Osteoblast (primary cell): Measurements from ENCODE around the gene LIN7B. TPM values are rescaled to one million over a fixed set of nuclear protein-coding genes. Genes with fewer than 3 reads are reported as not detected.

Source experiments
- DNase-seq: peaks from one replicate; pipeline ENCODE4 v3.0.0; 2011; ENCODE audit warnings: low spot score, mixed read lengths; ENCODE audit not compliant: insufficient read length; ENCODE audit errors: missing footprints
- H2AFZ ChIP-seq: 2 replicates; pipeline ENCODE4 v1.6.0; 2011; ENCODE audit warnings: mild to moderate bottlenecking, low read length
- H3K27ac ChIP-seq: 2 replicates; pipeline ENCODE4 v1.5.1; 2011; ENCODE audit warnings: mild to moderate bottlenecking, low read depth, low read length, moderate library complexity
- H3K27me3 ChIP-seq: 2 replicates; pipeline ENCODE4 v1.6.0; 2012; ENCODE audit warnings: mild to moderate bottlenecking, control low read depth, inconsistent platforms, low read length, moderate library complexity; ENCODE audit not compliant: insufficient read depth
- H3K36me3 ChIP-seq: 2 replicates; pipeline ENCODE4 v1.5.1; 2011; ENCODE audit warnings: mild to moderate bottlenecking, low read length, control low read depth, moderate library complexity; ENCODE audit not compliant: insufficient read depth
- H3K4me1 ChIP-seq: 2 replicates; pipeline ENCODE4 v1.5.1; 2011; ENCODE audit warnings: mild to moderate bottlenecking, low read length, control low read depth, moderate library complexity; ENCODE audit not compliant: insufficient read depth
- H3K4me2 ChIP-seq: 2 replicates; pipeline ENCODE4 v1.6.0; 2011; ENCODE audit warnings: mild to moderate bottlenecking, low read length; ENCODE audit not compliant: insufficient read depth
- H3K4me3 ChIP-seq: fragments of 200-600 bp; sonication (generic); 3 replicates; pipeline ENCODE4 v1.5.1; 2012; ENCODE audit warnings: mild to moderate bottlenecking, low read length, inconsistent platforms; ENCODE audit not compliant: insufficient read depth
- H3K79me2 ChIP-seq: 2 replicates; pipeline ENCODE4 v1.6.0; 2012; ENCODE audit warnings: mild to moderate bottlenecking, low read length, control low read depth, inconsistent platforms; ENCODE audit not compliant: insufficient read depth
- H3K9me3 ChIP-seq: 2 replicates; pipeline ENCODE4 v1.5.1; 2011; ENCODE audit warnings: low read depth, low read length, control low read depth
- H4K20me1 ChIP-seq: 2 replicates; pipeline ENCODE4 v1.6.0; 2012; ENCODE audit warnings: mild to moderate bottlenecking, low read length, control low read depth; ENCODE audit not compliant: insufficient read depth
- CTCF ChIP-seq: IDR thresholded peaks from 2 replicates; pipeline ENCODE4 v1.5.1; 2011; ENCODE audit warnings: mild to moderate bottlenecking, low read depth, low read length, moderate library complexity; ENCODE audit errors: extremely low read depth
- total RNA-seq: library from RNA; depleted of rRNA; stranded (reverse); fragments of >200 nt; gene quantifications from 2 replicates; pipeline ENCODE4 v1.2.3, GENCODE V29; 2012

LIN7B gene
- total RNA-seq, 1 donor, result 6.2 TPM

- no peak for TF ChIP-seq CTCF
- Histone ChIP-seq H3K36me3 (no peaks in the 10 kb centered on the region), H3K4me2 (no peak overlapping the region), H3K4me1 (no peaks in the 10 kb centered on the region), H3K9me3 (no peaks in the 10 kb centered on the region), H2AFZ (no peak overlapping the region), H3K79me2 (no peaks in the 10 kb centered on the region), H3K4me3 (no peak overlapping the region), H3K27me3 (peaks cover 13% of the 10 kb centered on the region), H4K20me1 (no peaks in the 10 kb centered on the region), H3K27ac (no peak overlapping the region)
- DNase-seq, result peak; percentile 82
Measured at GRCh38 chr19:49067554-49067953, 46.6 kb upstream of the LIN7B start.

GRCh38 chr19:49069026-49069425 lies 45.1 kb upstream of the LIN7B start:
- no peak for TF ChIP-seq CTCF
- Histone ChIP-seq H3K27ac (no peak overlapping the region), H3K79me2 (no peaks in the 10 kb centered on the region), H3K4me2 (no peak overlapping the region), H3K36me3 (no peaks in the 10 kb centered on the region), H2AFZ (no peak overlapping the region), H3K9me3 (no peaks in the 10 kb centered on the region), H3K4me3 (no peak overlapping the region), H3K27me3 (peaks cover 21% of the 10 kb centered on the region), H4K20me1 (no peaks in the 10 kb centered on the region), H3K4me1 (no peaks in the 10 kb centered on the region)
- no peak for DNase-seq

- DNase-seq, result peak; percentile 67
- Histone ChIP-seq H3K36me3 (no peaks in the 10 kb centered on the region), H2AFZ (no peak overlapping the region), H3K4me1 (no peaks in the 10 kb centered on the region), H3K27me3 (peaks cover 19% of the 10 kb centered on the region), H3K79me2 (no peaks in the 10 kb centered on the region), H4K20me1 (no peaks in the 10 kb centered on the region), H3K4me2 (no peak overlapping the region), H3K27ac (no peak overlapping the region), H3K9me3 (no peaks in the 10 kb centered on the region), H3K4me3 (no peak overlapping the region)
- TF ChIP-seq CTCF, result no peak
Measured at GRCh38 chr19:49070416-49070815, 43.8 kb upstream of the LIN7B start.

- Histone ChIP-seq H3K36me3 (no peaks in the 10 kb centered on the region), H3K27ac (no peak overlapping the region), H3K9me3 (no peaks in the 10 kb centered on the region), H2AFZ (no peak overlapping the region), H3K4me3 (peak overlapping the region; percentile 13), H3K27me3 (peaks cover 19% of the 10 kb centered on the region), H3K4me1 (no peaks in the 10 kb centered on the region), H3K79me2 (no peaks in the 10 kb centered on the region), H3K4me2 (no peak overlapping the region), H4K20me1 (no peaks in the 10 kb centered on the region)
- no peak for TF ChIP-seq CTCF
- DNase-seq, result peak; percentile 72
Measured at GRCh38 chr19:49071860-49072547, 42.2 kb upstream of the LIN7B start.
